SH-SY5Y (cell line): ENCODE results near the gene FRAT1.

Experiments used
- GATA2 ChIP-seq: IDR thresholded peaks from 2 replicates; pipeline ENCODE4 v1.6.1; 2011; ENCODE audit warnings: mild to moderate bottlenecking, low read depth, low read length
- GATA3 ChIP-seq: IDR thresholded peaks from 2 replicates; pipeline ENCODE4 v1.6.1; 2011; ENCODE audit warnings: low read depth, mild to moderate bottlenecking, low read length, moderate library complexity

GRCh38 chr10:97273700-97274099 is 45.4 kb upstream of the FRAT1 start:
- TF ChIP-seq GATA2: no peak
- TF ChIP-seq GATA3: no peak
